HEK293T (cell line): Measurements from ENCODE around the gene JMJD1C.

Experiments used
- CTCF ChIA-PET: fragments of 350-600 bp; formaldehyde crosslinking; extraction: SDS; loops from one replicate; lab custom pipeline; 2021; ENCODE audit warnings: antibody characterized with exemption, inconsistent platforms; lab: Yijun Ruan, JAX
- POLR2A ChIA-PET: fragments of 350-600 bp; formaldehyde crosslinking; extraction: SDS; loops from one replicate; lab custom pipeline; 2020; ENCODE audit warnings: antibody characterized with exemption, inconsistent platforms; lab: Yijun Ruan, JAX
- DNase-seq: peaks from one replicate; pipeline ENCODE4 v3.0.0; 2012; ENCODE audit warnings: mixed read lengths; ENCODE audit errors: extremely low spot score
- ARNT ChIP-seq: fragments of 450-650 bp; IDR thresholded peaks from 2 replicates; pipeline ENCODE4 v1.6.1; 2017; ENCODE audit warnings: mild to moderate bottlenecking
- BHLHE40 ChIP-seq: fragments of 450-650 bp; IDR thresholded peaks from 2 replicates; pipeline ENCODE4 v1.6.1; 2016; ENCODE audit warnings: mild to moderate bottlenecking, moderate library complexity, borderline replicate concordance
- CTBP1 ChIP-seq: fragments of 450-650 bp; IDR thresholded peaks from 2 replicates; pipeline ENCODE4 v1.6.1; 2016; ENCODE audit warnings: borderline replicate concordance
- ELF4 ChIP-seq: fragments of 450-650 bp; IDR thresholded peaks from 2 replicates; pipeline ENCODE4 v1.6.1; 2017; ENCODE audit warnings: antibody characterized with exemption
- FOXA1 ChIP-seq: fragments of 450-650 bp; IDR thresholded peaks from 2 replicates; pipeline ENCODE4 v1.6.1; 2016; ENCODE audit warnings: mild to moderate bottlenecking
- FOXK2 ChIP-seq: fragments of 450-650 bp; IDR thresholded peaks from 2 replicates; pipeline ENCODE4 v1.6.1; 2016; ENCODE audit warnings: mild to moderate bottlenecking
- FOXM1 ChIP-seq: fragments of 450-650 bp; IDR thresholded peaks from 2 replicates; pipeline ENCODE4 v1.6.1; 2017; ENCODE audit warnings: mild to moderate bottlenecking, borderline replicate concordance
- HDGF ChIP-seq: fragments of 450-650 bp; IDR thresholded peaks from 2 replicates; pipeline ENCODE4 v1.6.1; 2017; ENCODE audit warnings: antibody characterized with exemption, borderline replicate concordance
- L3MBTL2 ChIP-seq: fragments of 450-650 bp; conservative IDR thresholded peaks from 2 replicates; pipeline ENCODE4 v1.6.1; 2016; ENCODE audit warnings: mild to moderate bottlenecking
- LEF1 ChIP-seq: fragments of 450-650 bp; IDR thresholded peaks from 2 replicates; pipeline ENCODE4 v1.6.1; 2017; ENCODE audit warnings: mild to moderate bottlenecking, borderline replicate concordance
- NFRKB ChIP-seq: fragments of 450-650 bp; IDR thresholded peaks from 2 replicates; pipeline ENCODE4 v1.6.1; 2016; ENCODE audit warnings: mild to moderate bottlenecking, moderate library complexity
- PKNOX1 ChIP-seq: fragments of 450-650 bp; IDR thresholded peaks from 2 replicates; pipeline ENCODE4 v1.6.1; 2016
- SP1 ChIP-seq: fragments of 450-650 bp; IDR thresholded peaks from 2 replicates; pipeline ENCODE4 v1.6.1; 2017
- SUZ12 ChIP-seq: fragments of 450-650 bp; IDR thresholded peaks from 2 replicates; pipeline ENCODE4 v1.6.1; 2016; ENCODE audit warnings: mild to moderate bottlenecking
- TARDBP ChIP-seq: fragments of 450-650 bp; IDR thresholded peaks from 2 replicates; pipeline ENCODE4 v1.6.1; 2016
- ZNF384 ChIP-seq: fragments of 450-650 bp; IDR thresholded peaks from 2 replicates; pipeline ENCODE4 v1.6.1; 2016

The JMJD1C gene

GRCh38 chr10:63489838-63490237 is 24.1 kb upstream of the JMJD1C start:
- DNase-seq, result no peak
- CTCF ChIA-PET, result no interaction called here
- POLR2A ChIA-PET, result interaction anchor here (0.7 kb wide), 1 partner anchor 10 kb away, joined by 3 read pairs; no protein-coding TSS in a partner anchor
- no peak for TF ChIP-seq BHLHE40
- TF ChIP-seq PKNOX1, result no peak
- TF ChIP-seq ZNF384, result no peak
- no peak for TF ChIP-seq HDGF
- no peak for TF ChIP-seq LEF1

- DNase-seq, result no peak
- POLR2A ChIA-PET, result no interaction called here
- no peak for TF ChIP-seq FOXK2
- TF ChIP-seq TARDBP, result no peak
- TF ChIP-seq CTBP1, result no peak
- CTCF ChIA-PET, result no interaction called here
Observed at GRCh38 chr10:63487990-63488389, 22.2 kb upstream of the JMJD1C start.

- ChIA-PET POLR2A (no interaction called here), CTCF (no interaction called here)
- no peak for DNase-seq
- no peak for TF ChIP-seq CTBP1
- no peak for TF ChIP-seq ELF4
- TF ChIP-seq HDGF, result no peak
- TF ChIP-seq ARNT, result no peak
- no peak for TF ChIP-seq SUZ12
- TF ChIP-seq FOXM1, result no peak
Observed at GRCh38 chr10:63483983-63484382, 18.2 kb upstream of the JMJD1C start.

- DNase-seq, result no peak
- no peak for TF ChIP-seq SP1
- ChIA-PET POLR2A (no interaction called here), CTCF (no interaction called here)
Observed at GRCh38 chr10:63481815-63482421, 16.1 kb upstream of the JMJD1C start.

- CTCF ChIA-PET, result interaction anchor here (0.7 kb wide), 1 partner anchor 148 kb away, joined by 4 read pairs; no protein-coding TSS in a partner anchor
- no peak for TF ChIP-seq L3MBTL2
- TF ChIP-seq ZNF384, result no peak
- no peak for DNase-seq
- POLR2A ChIA-PET, result interaction anchor here (1.6 kb wide), 1 partner anchor 15 kb away, joined by 3 read pairs; no protein-coding TSS in a partner anchor
Observed at GRCh38 chr10:63480237-63480636, 14.5 kb upstream of the JMJD1C start.

- DNase-seq, result no peak
Observed at GRCh38 chr10:63478564-63478963, 12.8 kb upstream of the JMJD1C start.

GRCh38 chr10:63477927-63478326 is 12.2 kb upstream of the JMJD1C start:
- ChIA-PET POLR2A (no interaction called here), CTCF (no interaction called here)
- TF ChIP-seq NFRKB (no peak), SP1 (no peak), PKNOX1 (no peak), FOXK2 (no peak), SUZ12 (no peak), TARDBP (no peak)
- DNase-seq, result no peak

More at GRCh38 chr10:63478564-63478963, 12.8 kb upstream of the JMJD1C start:
- POLR2A ChIA-PET, result no interaction called here
- TF ChIP-seq L3MBTL2, result no peak
- TF ChIP-seq HDGF, result no peak
- TF ChIP-seq SP1, result no peak
- CTCF ChIA-PET, result interaction anchor here (0.6 to 0.7 kb wide), 2 partner anchors 19 to 20 kb away, joined by 3 to 6 read pairs; no protein-coding TSS in a partner anchor

GRCh38 chr10:63474488-63474887 is 8.7 kb upstream of the JMJD1C start:
- ChIA-PET POLR2A (no interaction called here), CTCF (no interaction called here)
- DNase-seq, result no peak
- TF ChIP-seq FOXA1 (no peak), NFRKB (no peak), ARNT (no peak), LEF1 (no peak), L3MBTL2 (no peak), FOXK2 (no peak), SUZ12 (no peak), PKNOX1 (no peak), BHLHE40 (no peak), CTBP1 (no peak), ELF4 (no peak), FOXM1 (no peak)
